Immature natural killer cell (primary cell): Measurements from ENCODE around the gene ALDH3B2. TPM values are rescaled to one million over a fixed set of nuclear protein-coding genes. Genes with fewer than 3 reads are reported as not detected.

Experiments
- polyA plus RNA-seq, 3 donors: library from polyadenylated mRNA; unstranded; fragments of 300-500 nt; fragmentation: Illumina TruSeq; gene quantifications; one replicate each; pipeline ENCODE4 v1.2.3, GENCODE V29; 2021

The ALDH3B2 gene
- polyA plus RNA-seq, 3 donors from 2014 or later, result not detected

Other genes starting within 250 kb of the ALDH3B2 start
- 10 to 100 TPM; 71.5 to 96.5 (median 74.9) TPM for gene RPS6KB2, start 246.1 kb downstream of the ALDH3B2 start, polyA plus RNA-seq
- gene PTPRCAP, start 236.9 kb downstream of the ALDH3B2 start, polyA plus RNA-seq, result 1,000 to 10,000 TPM; 1,315 to 1,354 (median 1,351) TPM
- 10 to 100 TPM in 1 of 3 donors, 1 to 10 TPM in 2; 7.1 to 10.3 (median 9.2) TPM for gene CORO1B, start 231.1 kb downstream of the ALDH3B2 start, polyA plus RNA-seq
- 1 to 10 TPM in 1 of 3 donors, under 1 TPM in 1, not detected in 1; 0.23 to 2.5 TPM for gene GPR152, start 221.9 kb downstream of the ALDH3B2 start, polyA plus RNA-seq
- 1 to 10 TPM in 1 of 3 donors, not detected in 2; 1.6 TPM for gene CABP4, start 219.3 kb downstream of the ALDH3B2 start, polyA plus RNA-seq
- 100 to 1,000 TPM; 154 to 255 (median 189) TPM for gene TMEM134, start 205.4 kb downstream of the ALDH3B2 start, polyA plus RNA-seq
- 100 to 1,000 TPM; 130 to 163 (median 157) TPM for gene AIP, start 191.6 kb downstream of the ALDH3B2 start, polyA plus RNA-seq
- gene PITPNM1, start 169.3 kb downstream of the ALDH3B2 start, polyA plus RNA-seq, result 10 to 100 TPM in 2 of 3 donors, 1 to 10 TPM in 1; 3.6 to 29.2 (median 10.2) TPM
- 100 to 1,000 TPM; 190 to 301 (median 226) TPM for gene CDK2AP2, start 166.5 kb downstream of the ALDH3B2 start, polyA plus RNA-seq
- gene CABP2, start 151.2 kb downstream of the ALDH3B2 start, polyA plus RNA-seq, result not detected
- gene GSTP1, start 90.8 kb downstream of the ALDH3B2 start, polyA plus RNA-seq, result 1,000 to 10,000 TPM in 1 of 3 donors, 100 to 1,000 TPM in 2; 898 to 1,247 (median 930) TPM
- gene NDUFV1, start 67.7 kb downstream of the ALDH3B2 start, polyA plus RNA-seq, result 100 to 1,000 TPM; 173 to 261 (median 195) TPM
- gene NUDT8, start 44.7 kb downstream of the ALDH3B2 start, polyA plus RNA-seq, result 10 to 100 TPM; 10.1 to 13.4 (median 12.3) TPM
- not detected for gene TBX10, start 34.9 kb downstream of the ALDH3B2 start, polyA plus RNA-seq
- gene ACY3, start 23.9 kb downstream of the ALDH3B2 start, polyA plus RNA-seq, result under 1 TPM in 2 of 3 donors, not detected in 1; 0.41 to 0.98 TPM